Activated T-cell treated with anti-CD3 and anti-CD28 coated beads, Interleukin-2, amount 50 U/mL, for 24 hours (primary cell): ENCODE measurements around the gene FOXJ1.

Experiments
- DNase-seq: peaks from one replicate; pipeline ENCODE4 v3.0.0-alpha.2; 2020
- H3K27ac Mint-ChIP-seq: 2 replicates; pipeline ENCODE4 v1.8.0; 2020; ENCODE audit warnings: mild to moderate bottlenecking, mixed read lengths
- H3K27me3 Mint-ChIP-seq: 2 replicates; pipeline ENCODE4 v1.8.0; 2020; ENCODE audit warnings: mixed read lengths
- H3K36me3 Mint-ChIP-seq: 2 replicates; pipeline ENCODE4 v1.8.0; 2020; ENCODE audit warnings: low read depth, mixed read lengths
- H3K4me1 Mint-ChIP-seq: 2 replicates; pipeline ENCODE4 v1.8.0; 2020; ENCODE audit warnings: low read depth, mixed read lengths
- H3K4me3 Mint-ChIP-seq: 2 replicates; pipeline ENCODE4 v1.8.0; 2020; ENCODE audit warnings: mild to moderate bottlenecking, moderate library complexity, mixed read lengths
- H3K9me3 Mint-ChIP-seq: 2 replicates; pipeline ENCODE4 v1.8.0; 2020; ENCODE audit warnings: mixed read lengths

Gene FOXJ1

GRCh38 chr17:76088868-76089576, 52.0 kb downstream of the FOXJ1 start:
- DNase-seq = no peak
- no peaks in the 10 kb centered on the region for H3K4me1 Mint-ChIP-seq
- H3K36me3 Mint-ChIP-seq = peaks cover 89% of the 10 kb centered on the region
- H3K27me3 Mint-ChIP-seq = no peaks in the 10 kb centered on the region
- no peaks in the 10 kb centered on the region for H3K9me3 Mint-ChIP-seq
- H3K27ac Mint-ChIP-seq = no peak overlapping the region
- no peak overlapping the region for H3K4me3 Mint-ChIP-seq

GRCh38 chr17:76088041-76088867, 52.8 kb downstream of the FOXJ1 start:
- no peaks in the 10 kb centered on the region for H3K27me3 Mint-ChIP-seq
- H3K36me3 Mint-ChIP-seq = peaks cover 89% of the 10 kb centered on the region

GRCh38 chr17:76087531-76087930, 53.5 kb downstream of the FOXJ1 start:
- no peak for DNase-seq
- no peak overlapping the region for H3K4me3 Mint-ChIP-seq
- H3K27me3 Mint-ChIP-seq = no peaks in the 10 kb centered on the region
- peaks cover 87% of the 10 kb centered on the region for H3K36me3 Mint-ChIP-seq
- no peaks in the 10 kb centered on the region for H3K4me1 Mint-ChIP-seq
- H3K9me3 Mint-ChIP-seq = no peaks in the 10 kb centered on the region
- no peak overlapping the region for H3K27ac Mint-ChIP-seq

More at GRCh38 chr17:76088041-76088867, 52.8 kb downstream of the FOXJ1 start:
- Mint-ChIP-seq H3K4me3 (no peak overlapping the region), H3K4me1 (no peaks in the 10 kb centered on the region), H3K9me3 (no peaks in the 10 kb centered on the region), H3K27ac (no peak overlapping the region)
- DNase-seq = no peak

- DNase-seq = no peak
- no peaks in the 10 kb centered on the region for H3K27me3 Mint-ChIP-seq
- no peak overlapping the region for H3K4me3 Mint-ChIP-seq
- H3K4me1 Mint-ChIP-seq = no peaks in the 10 kb centered on the region
- H3K27ac Mint-ChIP-seq = no peak overlapping the region
- H3K36me3 Mint-ChIP-seq = peaks cover 84% of the 10 kb centered on the region
- H3K9me3 Mint-ChIP-seq = no peaks in the 10 kb centered on the region
Observed at GRCh38 chr17:76086384-76086783, 54.7 kb downstream of the FOXJ1 start.
